Ishikawa (cell line): Measurements from ENCODE around the gene MYADM.

Source experiments
- CEBPB ChIP-seq: IDR thresholded peaks from 2 replicates; pipeline ENCODE4 v1.6.1; 2012
- CREB1 ChIP-seq: IDR thresholded peaks from 2 replicates; pipeline ENCODE4 v1.6.1; 2012; ENCODE audit warnings: low read depth
- EGR1 ChIP-seq: IDR thresholded peaks from 2 replicates; pipeline ENCODE4 v1.6.1; 2012
- EP300 ChIP-seq: IDR thresholded peaks from 2 replicates; pipeline ENCODE4 v1.6.1; 2012; ENCODE audit warnings: borderline replicate concordance
- FOXM1 ChIP-seq: IDR thresholded peaks from 2 replicates; pipeline ENCODE4 v1.6.1; 2012; ENCODE audit warnings: low read depth, borderline replicate concordance
- MAX ChIP-seq: IDR thresholded peaks from 2 replicates; pipeline ENCODE4 v1.6.1; 2012
- NFIC ChIP-seq: IDR thresholded peaks from 2 replicates; pipeline ENCODE4 v1.6.1; 2012
- RAD21 ChIP-seq: IDR thresholded peaks from 2 replicates; pipeline ENCODE4 v1.6.1; 2012; ENCODE audit warnings: low read depth
- REST ChIP-seq: IDR thresholded peaks from 2 replicates; pipeline ENCODE4 v1.6.1; 2012; ENCODE audit warnings: low read depth, mild to moderate bottlenecking
- TAF1 ChIP-seq: IDR thresholded peaks from 2 replicates; pipeline ENCODE4 v1.6.1; 2012; ENCODE audit warnings: low read depth, mild to moderate bottlenecking
- TCF12 ChIP-seq: IDR thresholded peaks from 2 replicates; pipeline ENCODE4 v1.6.1; 2012; ENCODE audit warnings: low read depth
- TEAD4 ChIP-seq: IDR thresholded peaks from 2 replicates; pipeline ENCODE4 v1.6.1; 2012
- YY1 ChIP-seq: IDR thresholded peaks from 2 replicates; pipeline ENCODE4 v1.6.1; 2012; ENCODE audit warnings: low read depth
- ZBTB7A ChIP-seq: IDR thresholded peaks from 2 replicates; pipeline ENCODE4 v1.6.1; 2012; ENCODE audit warnings: low read depth
- TF ChIP-seq, protein P1 (sequence below): IDR thresholded peaks from 2 replicates; pipeline ENCODE4 v1.6.1; 2012

Gene MYADM

DNA sequence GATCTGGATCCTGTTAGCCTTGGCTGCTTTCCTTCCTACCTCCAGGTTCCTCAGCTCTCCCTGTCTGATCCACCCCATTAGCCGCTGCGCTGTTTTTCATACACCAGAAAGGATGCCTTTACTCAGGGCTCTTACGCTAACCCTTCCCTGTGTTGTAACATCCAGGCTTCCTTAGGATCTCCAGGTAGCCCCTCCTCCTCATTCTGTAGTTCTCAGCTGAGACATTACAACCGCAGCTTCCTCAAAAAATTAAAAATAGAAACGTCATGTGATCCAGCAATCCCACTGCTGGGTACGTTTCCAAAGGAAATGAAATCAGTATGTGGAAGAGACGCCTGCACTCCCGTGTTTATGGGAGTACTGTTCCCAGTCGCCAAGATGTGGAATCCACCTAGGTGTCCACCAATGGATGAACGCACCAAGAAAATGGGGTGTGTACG, 18.4 kb upstream of the MYADM start:
- TF ChIP-seq TEAD4 (no peak), TCF12 (no peak), RAD21 (no peak), EP300 (no peak), ZBTB7A (no peak), YY1 (no peak), CEBPB (no peak), EGR1 (no peak), TAF1 (no peak), MAX (no peak), REST (no peak), FOXM1 (no peak), CREB1 (no peak), NFIC (no peak)
- TF ChIP-seq, protein P1, sequence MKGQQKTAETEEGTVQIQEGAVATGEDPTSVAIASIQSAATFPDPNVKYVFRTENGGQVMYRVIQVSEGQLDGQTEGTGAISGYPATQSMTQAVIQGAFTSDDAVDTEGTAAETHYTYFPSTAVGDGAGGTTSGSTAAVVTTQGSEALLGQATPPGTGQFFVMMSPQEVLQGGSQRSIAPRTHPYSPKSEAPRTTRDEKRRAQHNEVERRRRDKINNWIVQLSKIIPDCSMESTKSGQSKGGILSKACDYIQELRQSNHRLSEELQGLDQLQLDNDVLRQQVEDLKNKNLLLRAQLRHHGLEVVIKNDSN: no peak

DNA sequence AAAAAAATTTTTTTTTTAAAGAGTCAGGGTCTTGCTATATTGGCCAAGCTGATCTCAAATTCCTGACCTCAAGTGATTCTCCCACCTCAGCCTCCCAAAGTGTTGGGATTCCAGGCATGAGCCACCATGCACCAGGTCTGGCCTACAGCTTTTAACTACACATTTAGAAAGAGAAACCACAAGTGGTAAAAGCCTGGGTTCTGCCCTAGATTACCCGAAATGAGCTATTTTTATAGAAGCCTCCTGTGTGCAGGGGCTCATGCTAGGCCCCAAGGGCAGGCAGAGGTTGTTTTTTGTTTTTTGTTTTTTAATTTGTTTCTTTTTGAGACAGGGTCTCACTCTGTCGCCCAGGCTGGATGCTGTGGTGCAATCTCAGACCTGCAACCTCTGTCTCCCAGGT, 14.0 kb upstream of the MYADM start:
- TF ChIP-seq FOXM1 (no peak), TCF12 (no peak), TAF1 (no peak), EGR1 (no peak), NFIC (no peak), MAX (no peak), CEBPB (no peak), EP300 (no peak), TEAD4 (no peak), ZBTB7A (no peak), YY1 (no peak), REST (no peak), CREB1 (no peak), RAD21 (no peak)
- TF ChIP-seq, protein P1: no peak

- no peak for TF ChIP-seq RAD21
- TF ChIP-seq REST: no peak
- no peak for TF ChIP-seq EGR1
- no peak for TF ChIP-seq TCF12
- TF ChIP-seq FOXM1: no peak
- no peak for TF ChIP-seq CEBPB
- no peak for TF ChIP-seq EP300
- no peak for TF ChIP-seq NFIC
- TF ChIP-seq TAF1: no peak
- no peak for TF ChIP-seq TEAD4
- TF ChIP-seq, protein P1: no peak
- no peak for TF ChIP-seq YY1
- no peak for TF ChIP-seq MAX
- no peak for TF ChIP-seq ZBTB7A
- no peak for TF ChIP-seq CREB1
Measured at GRCh38 chr19:53864308-53864836, 3.3 kb upstream of the MYADM start.
